ENCODE results near the gene PDLIM7. TPM values are rescaled to one million over a fixed set of nuclear protein-coding genes. Genes with fewer than 3 reads are reported as not detected.

The PDLIM7 gene
- total RNA-seq, 1 donor from 2014 or later: 302 TPM

- DNase-seq (ENCODE audit: low read depth): no peak
Measured at GRCh38 chr5:177507596-177508220, 10.3 kb upstream of the PDLIM7 start.

GRCh38 chr5:177507165-177507564 is 9.8 kb upstream of the PDLIM7 start:
- DNase-seq (ENCODE audit: low read depth): no peak

GRCh38 chr5:177505075-177505474 is 7.7 kb upstream of the PDLIM7 start:
- no peak for DNase-seq (ENCODE audit: low read depth)

- DNase-seq (ENCODE audit: low read depth): no peak
Measured at GRCh38 chr5:177504086-177505056, 7.0 kb upstream of the PDLIM7 start.

- no peak for DNase-seq (ENCODE audit: low read depth)
Measured at GRCh38 chr5:177503351-177504085, 6.1 kb upstream of the PDLIM7 start.

- no peak for DNase-seq (ENCODE audit: low read depth)
Measured at GRCh38 chr5:177502886-177503285, 5.5 kb upstream of the PDLIM7 start.

GRCh38 chr5:177501874-177502678 is 4.7 kb upstream of the PDLIM7 start:
- DNase-seq (ENCODE audit: low read depth): no peak

GRCh38 chr5:177500685-177501522 is 3.5 kb upstream of the PDLIM7 start:
- peak; percentile 91 for DNase-seq (ENCODE audit: low read depth)

- DNase-seq (ENCODE audit: low read depth): no peak
Measured at GRCh38 chr5:177499842-177500241, 2.4 kb upstream of the PDLIM7 start.

- no peak for DNase-seq (ENCODE audit: low read depth)
Measured at GRCh38 chr5:177498013-177498787, 796 bp upstream of the PDLIM7 start.

GRCh38 chr5:177496727-177497291 is 595 bp downstream of the PDLIM7 start:
- DNase-seq (ENCODE audit: low read depth): peak; percentile 97

GRCh38 chr5:177496070-177496726 is 1.2 kb downstream of the PDLIM7 start:
- DNase-seq (ENCODE audit: low read depth): peak; percentile 73

- peak; percentile 98 for DNase-seq (ENCODE audit: low read depth)
Measured at GRCh38 chr5:177495243-177496060, 2.0 kb downstream of the PDLIM7 start.

- DNase-seq (ENCODE audit: low read depth): peak; percentile 85
Measured at GRCh38 chr5:177494346-177495195, 2.8 kb downstream of the PDLIM7 start.

GRCh38 chr5:177493795-177494345 is 3.5 kb downstream of the PDLIM7 start:
- DNase-seq (ENCODE audit: low read depth): no peak

- no peak for DNase-seq (ENCODE audit: low read depth)
Measured at GRCh38 chr5:177492841-177493240, 4.6 kb downstream of the PDLIM7 start.

All from myocyte (in vitro differentiated cells).